SK-N-SH treated with all-trans-retinoic acid at 6 μM for 48 hours (cell line): ENCODE data around the gene GNAT3.
A peak's percentile ranks its signal among the peaks of the same experiment; 100 is the strongest.

ENCODE experiments used
- ATAC-seq: fragments of 200-7000 bp; cut with Tn5 transposase; 3 replicates; pipeline ENCODE4 v1.9.1; 2020; ENCODE audit warnings: mild to moderate bottlenecking, moderate library complexity
- BACH2 ChIP-seq: fragments of 250-450 bp; sonication (Bioruptor Pico); IDR thresholded peaks from 2 replicates; pipeline ENCODE4 v1.9.0; 2021; ENCODE audit warnings: mild to moderate bottlenecking, borderline replicate concordance
- CSDC2 ChIP-seq: fragments of 250-450 bp; sonication (Bioruptor Pico); IDR thresholded peaks from 2 replicates; pipeline ENCODE4 v1.5.0; 2020; ENCODE audit warnings: mild to moderate bottlenecking, moderate library complexity
- CSRNP3 ChIP-seq: fragments of 250-450 bp; sonication (Bioruptor Pico); IDR thresholded peaks from 2 replicates; pipeline ENCODE4 v1.5.1; 2021; ENCODE audit warnings: mild to moderate bottlenecking, moderate library complexity
- ESRRG ChIP-seq: fragments of 250-450 bp; sonication (Bioruptor Pico); IDR thresholded peaks from 2 replicates; pipeline ENCODE4 v1.6.1; 2021; ENCODE audit warnings: mild to moderate bottlenecking
- GLIS3 ChIP-seq: fragments of 250-450 bp; sonication (Bioruptor Pico); IDR thresholded peaks from 2 replicates; pipeline ENCODE4 v1.5.0; 2020; ENCODE audit warnings: mild to moderate bottlenecking, moderate library complexity
- ISL1 ChIP-seq: fragments of 250-450 bp; sonication (Bioruptor Pico); IDR thresholded peaks from 2 replicates; pipeline ENCODE4 v2.1.2; 2022; ENCODE audit warnings: mild to moderate bottlenecking, moderate library complexity
- OSR1 ChIP-seq: fragments of 250-450 bp; sonication (Bioruptor Pico); IDR thresholded peaks from 2 replicates; pipeline ENCODE4 v1.8.0; 2022; ENCODE audit warnings: moderate library complexity, mild to moderate bottlenecking, inconsistent platforms
- PATZ1 ChIP-seq: fragments of 250-450 bp; sonication (Bioruptor Pico); IDR thresholded peaks from 2 replicates; pipeline ENCODE4 v1.8.0; 2020; ENCODE audit warnings: mild to moderate bottlenecking, moderate library complexity, borderline replicate concordance
- POU6F1 ChIP-seq: fragments of 250-450 bp; sonication (Bioruptor Pico); IDR thresholded peaks from 2 replicates; pipeline ENCODE4 v1.8.0; 2021; ENCODE audit warnings: low read depth, mild to moderate bottlenecking, moderate library complexity, borderline replicate concordance
- PPARA ChIP-seq: fragments of 250-450 bp; sonication (Bioruptor Pico); IDR thresholded peaks from 2 replicates; pipeline ENCODE4 v1.5.0; 2020; ENCODE audit warnings: mild to moderate bottlenecking, borderline replicate concordance
- RARB ChIP-seq: fragments of 250-450 bp; sonication (Bioruptor Pico); IDR thresholded peaks from 2 replicates; pipeline ENCODE4 v1.8.0; 2021; ENCODE audit warnings: mild to moderate bottlenecking, moderate library complexity
- SNAI2 ChIP-seq: fragments of 250-450 bp; sonication (Bioruptor Pico); IDR thresholded peaks from 2 replicates; pipeline ENCODE4 v1.5.0; 2020; ENCODE audit warnings: mild to moderate bottlenecking, moderate library complexity
- TCF4 ChIP-seq: fragments of 250-450 bp; sonication (Bioruptor Pico); IDR thresholded peaks from 2 replicates; pipeline ENCODE4 v1.8.0; 2021; ENCODE audit warnings: mild to moderate bottlenecking, moderate library complexity, borderline replicate concordance
- TOX ChIP-seq: fragments of 250-450 bp; sonication (Bioruptor Pico); IDR thresholded peaks from 2 replicates; pipeline ENCODE4 v1.8.0; 2021; ENCODE audit warnings: mild to moderate bottlenecking, moderate library complexity, borderline replicate concordance
- TSHZ2 ChIP-seq: fragments of 250-450 bp; sonication (Bioruptor Pico); IDR thresholded peaks from 2 replicates; pipeline ENCODE4 v1.5.0; 2020; ENCODE audit warnings: mild to moderate bottlenecking, moderate library complexity
- ZC3H10 ChIP-seq: fragments of 250-450 bp; sonication (Bioruptor Pico); IDR thresholded peaks from 2 replicates; pipeline ENCODE4 v1.5.1; 2021; ENCODE audit warnings: mild to moderate bottlenecking, moderate library complexity
- ZFP30 ChIP-seq: fragments of 450-650 bp; formaldehyde crosslinking; IDR thresholded peaks from 2 replicates; pipeline ENCODE4 v1.5.0; 2022; ENCODE audit warnings: mild to moderate bottlenecking, moderate library complexity
- ZNF565 ChIP-seq: fragments of 450-650 bp; formaldehyde crosslinking; conservative IDR thresholded peaks from 2 replicates; pipeline ENCODE4 v1.5.0; 2020; ENCODE audit warnings: low read depth, mild to moderate bottlenecking, moderate library complexity
- ZNF70 ChIP-seq: fragments of 450-650 bp; formaldehyde crosslinking; IDR thresholded peaks from 2 replicates; pipeline ENCODE4 v1.5.0; 2020; ENCODE audit warnings: mild to moderate bottlenecking, moderate library complexity
- ZNF8 ChIP-seq: fragments of 450-650 bp; formaldehyde crosslinking; IDR thresholded peaks from 2 replicates; pipeline ENCODE4 v1.5.0; 2020; ENCODE audit warnings: mild to moderate bottlenecking, moderate library complexity

Gene GNAT3

GRCh38 chr7:80428161-80429054, 83.5 kb downstream of the GNAT3 start:
- TF ChIP-seq OSR1 (CRISPR knock-in tag) (no peak), POU6F1 (CRISPR knock-in tag) (no peak), GLIS3 (no peak), CSDC2 (no peak), ZNF8 (no peak), ZNF565 (CRISPR knock-in tag) (no peak), ESRRG (CRISPR knock-in tag) (no peak), PATZ1 (CRISPR knock-in tag) (no peak), CSRNP3 (CRISPR knock-in tag) (no peak), ISL1 (CRISPR knock-in tag) (no peak), TCF4 (CRISPR knock-in tag) (no peak)
- ATAC-seq, result peak; percentile 97

- no peak for TF ChIP-seq ZNF565 (CRISPR knock-in tag)
- no peak for TF ChIP-seq PATZ1 (CRISPR knock-in tag)
- no peak for TF ChIP-seq OSR1 (CRISPR knock-in tag)
- no peak for TF ChIP-seq SNAI2 (CRISPR knock-in tag)
- no peak for TF ChIP-seq ISL1 (CRISPR knock-in tag)
- no peak for TF ChIP-seq ZNF8
- no peak for TF ChIP-seq RARB (CRISPR knock-in tag)
- no peak for TF ChIP-seq PPARA (CRISPR knock-in tag)
- no peak for TF ChIP-seq CSRNP3 (CRISPR knock-in tag)
- TF ChIP-seq TSHZ2 (CRISPR knock-in tag), result no peak
- no peak for TF ChIP-seq ZNF70
- TF ChIP-seq GLIS3, result no peak
- TF ChIP-seq TOX, result no peak
- no peak for TF ChIP-seq ZC3H10
- TF ChIP-seq BACH2 (CRISPR knock-in tag), result no peak
- no peak for TF ChIP-seq ZFP30 (CRISPR knock-in tag)
- ATAC-seq, result no peak
These were observed 84.6 kb downstream of the GNAT3 start for GRCh38 chr7:80427218-80427617.
